A549 (cell line): Measurements from ENCODE around the gene NKG7. TPM values are rescaled to one million over a fixed set of nuclear protein-coding genes. Genes with fewer than 3 reads are reported as not detected.

Source experiments
- ATAC-seq, 2 experiments: fragments of 200-7000 bp in 1 of 2; fragments of >200 bp in 1 of 2; cut with Nextera tagmentation in 1 of 2; cut with Tn5 transposase in 1 of 2; 3 replicates each; pipeline versions ENCODE4 v1.8.0 to v1.9.1; 2018 to 2020; ENCODE audit warnings: mild to moderate bottlenecking in 1 of 2, moderate library complexity in 1 of 2
- CTCF ChIA-PET: fragments of 300-600 bp; sonication (Branson Sonifier 250); formaldehyde crosslinking; extraction: SDS; loops from one replicate; lab custom pipeline; 2021; ENCODE audit warnings: antibody characterized with exemption, inconsistent platforms; lab: Yijun Ruan, JAX
- POLR2A ChIA-PET: fragments of 350-600 bp; formaldehyde crosslinking; extraction: SDS; loops from one replicate; lab custom pipeline; 2021; ENCODE audit warnings: antibody characterized with exemption, inconsistent platforms; lab: Yijun Ruan, JAX
- DNase-seq, 2 experiments: peaks; one replicate each; pipeline versions ENCODE4 v3.0.0 to v3.0.0-alpha.2; 2011 to 2016; ENCODE audit warnings: low read depth in 1 of 2, low spot score in 1 of 2
- FAIRE-seq: peaks from 2 replicates; lab custom pipeline; 2011; peaks lifted over from hg19 to GRCh38; lab: Jason Lieb, UNC
- H3K27ac ChIP-seq, 2 experiments: fragments of >200 bp; sonication (Bioruptor Twin); formaldehyde crosslinking; 3 replicates each; pipeline ENCODE4 v1.5.1; 2016 to 2017
- H3K4me1 ChIP-seq: fragments of >200 bp; sonication (Bioruptor Twin); formaldehyde crosslinking; 3 replicates; pipeline ENCODE4 v1.6.1; 2016
- H3K4me2 ChIP-seq: fragments of >200 bp; sonication (Bioruptor Twin); formaldehyde crosslinking; 3 replicates; pipeline ENCODE4 v1.6.1; 2016
- H3K4me3 ChIP-seq: fragments of >200 bp; sonication (Bioruptor Twin); formaldehyde crosslinking; 3 replicates; pipeline ENCODE4 v1.5.1; 2016
- H3K9me3 ChIP-seq: fragments of >200 bp; sonication (Bioruptor Twin); formaldehyde crosslinking; 3 replicates; pipeline ENCODE4 v1.6.1; 2016
- CHD4 ChIP-seq: fragments of 200-600 bp; sonication (generic); IDR thresholded peaks from 2 replicates; pipeline ENCODE4 v1.6.1; 2016; ENCODE audit warnings: antibody characterized with exemption, mild to moderate bottlenecking, borderline replicate concordance
- CTCF ChIP-seq: fragments of >200 bp; sonication (Bioruptor Twin); formaldehyde crosslinking; IDR thresholded peaks from 3 replicates; pipeline ENCODE4 v1.5.1; 2016
- EP300 ChIP-seq, 2 experiments: fragments of >200 bp; sonication (Bioruptor Twin); formaldehyde crosslinking; IDR thresholded peaks; 2 replicates in 1 of 2; 3 replicates in 1 of 2; pipeline ENCODE4 v1.6.1; 2016 to 2017
- FOSB ChIP-seq: fragments of 250-450 bp; sonication (Bioruptor Pico); IDR thresholded peaks from 2 replicates; pipeline ENCODE4 v1.5.0; 2020; ENCODE audit warnings: mild to moderate bottlenecking, moderate library complexity
- FOSL2 ChIP-seq, 2 experiments: fragments of 450-650 bp in 1 of 2; fragments of >200 bp in 1 of 2; sonication (Bioruptor Twin) in 1 of 2; formaldehyde crosslinking; IDR thresholded peaks; 2 replicates each; pipeline versions ENCODE4 v1.5.0 to v1.6.1; 2016 to 2020; ENCODE audit warnings: mild to moderate bottlenecking in 1 of 2, moderate library complexity in 1 of 2
- GATA3 ChIP-seq: IDR thresholded peaks from 2 replicates; pipeline ENCODE4 v1.6.1; 2012; ENCODE audit warnings: borderline replicate concordance
- HDAC2 ChIP-seq: fragments of 200-600 bp; sonication (generic); IDR thresholded peaks from 2 replicates; pipeline ENCODE4 v1.6.1; 2016
- HES2 ChIP-seq: fragments of >200 bp; sonication (Bioruptor Twin); formaldehyde crosslinking; IDR thresholded peaks from 2 replicates; pipeline ENCODE4 v1.6.1; 2016
- HMGXB4 ChIP-seq: fragments of 250-450 bp; sonication (Bioruptor Pico); IDR thresholded peaks from 2 replicates; pipeline ENCODE4 v1.5.0; 2021; ENCODE audit warnings: mild to moderate bottlenecking, moderate library complexity, borderline replicate concordance
- HOXB5 ChIP-seq: fragments of 250-450 bp; sonication (Bioruptor Pico); IDR thresholded peaks from 2 replicates; pipeline ENCODE4 v1.5.0; 2020; ENCODE audit warnings: mild to moderate bottlenecking, moderate library complexity
- JUNB ChIP-seq: fragments of >200 bp; sonication (Bioruptor Twin); formaldehyde crosslinking; IDR thresholded peaks from 2 replicates; pipeline ENCODE4 v1.6.1; 2016
- MYC ChIP-seq: IDR thresholded peaks from 2 replicates; pipeline ENCODE4 v1.6.1; 2012; ENCODE audit warnings: mild to moderate bottlenecking, inconsistent platforms, low read length, improper control_type of control experiment, borderline replicate concordance
- NFE2L2 ChIP-seq: fragments of 150-350 bp; conservative IDR thresholded peaks from 2 replicates; pipeline ENCODE4 v1.6.1; 2014; ENCODE audit warnings: low read length
- NPAS2 ChIP-seq: fragments of 250-450 bp; sonication (Bioruptor Pico); IDR thresholded peaks from 2 replicates; pipeline ENCODE4 v1.8.0; 2022; ENCODE audit warnings: mild to moderate bottlenecking, moderate library complexity, borderline replicate concordance
- NR3C1 ChIP-seq: fragments of >200 bp; sonication (Bioruptor Twin); formaldehyde crosslinking; IDR thresholded peaks from 3 replicates; pipeline ENCODE4 v1.6.1; 2017
- RAD21 ChIP-seq, 2 experiments: fragments of >200 bp in 1 of 2; sonication (Bioruptor Twin) in 1 of 2; formaldehyde crosslinking in 1 of 2; IDR thresholded peaks in 1 of 2; conservative IDR thresholded peaks in 1 of 2; 2 replicates in 1 of 2; 3 replicates in 1 of 2; pipeline ENCODE4 v1.6.1; 2012 to 2018; ENCODE audit warnings: inconsistent platforms in 1 of 2
- RCOR1 ChIP-seq: fragments of 150-350 bp; IDR thresholded peaks from 2 replicates; pipeline ENCODE4 v1.6.1; 2014; ENCODE audit warnings: antibody characterized with exemption, low read length, low read depth
- SREBF2 ChIP-seq: fragments of 450-650 bp; IDR thresholded peaks from 2 replicates; pipeline ENCODE4 v1.6.1; 2014; ENCODE audit warnings: mild to moderate bottlenecking, moderate library complexity
- TFCP2L1 ChIP-seq: fragments of 250-450 bp; sonication (Bioruptor Pico); IDR thresholded peaks from 2 replicates; pipeline ENCODE4 v1.5.0; 2021; ENCODE audit warnings: mild to moderate bottlenecking
- ZNF302 ChIP-seq: fragments of 250-450 bp; sonication (Bioruptor Pico); IDR thresholded peaks from 2 replicates; pipeline ENCODE4 v1.9.0; 2021; ENCODE audit warnings: inconsistent platforms, mild to moderate bottlenecking, moderate library complexity
- WGBS: methylation state at CpG from one replicate; pipeline ENCODE4 v1.1.6; 2017; ENCODE audit errors: missing lambda C conversion rate; 5-methylcytosine and 5-hydroxymethylcytosine counted together
- polyA plus RNA-seq, 4 experiments: library from polyadenylated mRNA; depleted of rRNA in 3 of 4; stranded (reverse); fragments of >200 nt; fragmentation: RNase III in 1 of 4; extraction: RNeasy Plus Mini Kit Qiagen cat#74134 plus additional on column Dnase treatment in 1 of 4; gene quantifications; 2 replicates in 3 of 4; 3 replicates in 1 of 4; pipeline ENCODE4 v1.2.3, GENCODE V29; 2011 to 2017

Gene NKG7
- polyA plus RNA-seq, 2 of the 4 experiments (the other 2 are of a cell fraction) = not detected

GRCh38 chr19:51326216-51327065 lies 46.0 kb downstream of the NKG7 start:
- 7% methylated on average over 13 of the region's 36 CpGs for WGBS
- Histone ChIP-seq H3K4me3 (peak overlapping the region; percentile 42; the same call in 1 of the 3 replicates), H3K4me2 (peak overlapping the region; percentile 87), H3K27ac (no peak overlapping the region; a peak in 1 of 6 replicates), H3K4me1 (peaks cover 14% of the 10 kb centered on the region; the same call in 2 of the 3 replicates), H3K9me3 (peaks cover 4% of the 10 kb centered on the region; the same call in 1 of the 3 replicates)
- POLR2A ChIA-PET = interaction anchor here (1.1 kb wide), 1 partner anchor 13 kb away, joined by 4 read pairs; no protein-coding TSS in a partner anchor
- FAIRE-seq (no peak), DNase-seq (no peak), ATAC-seq (no peak; a peak in 1 of 6 replicates)
- TF ChIP-seq NR3C1 (no peak), JUNB (no peak), GATA3 (no peak), MYC (no peak), SREBF2 (no peak), CHD4 (no peak), RAD21 (conservative IDR thresholded peaks at IDR 0.05 in 1 of 2, IDR thresholded peaks at IDR 0.05 in 1 of 2) (no peak), RCOR1 (no peak), NFE2L2 (no peak), FOSL2 (IDR thresholded peaks at IDR 0.05) (no peak), FOSL2 (CRISPR knock-in tag; IDR thresholded peaks at IDR 0.05) (no peak), CTCF (no peak), HOXB5 (CRISPR knock-in tag) (no peak), EP300 (IDR thresholded peaks at IDR 0.05) (no peak), HES2 (no peak), HDAC2 (no peak), HMGXB4 (CRISPR knock-in tag) (no peak), TFCP2L1 (CRISPR knock-in tag) (no peak), NPAS2 (CRISPR knock-in tag) (no peak)
- CTCF ChIA-PET = interaction anchor here (0.7 to 1.4 kb wide), 3 partner anchors 12 to 170 kb away, joined by 3 read pairs; no protein-coding TSS in a partner anchor

GRCh38 chr19:51325161-51325976 lies 47.1 kb downstream of the NKG7 start:
- TF ChIP-seq FOSB (no peak), ZNF302 (CRISPR knock-in tag) (no peak)
- ChIA-PET POLR2A (interaction anchor here (1.1 kb wide), 1 partner anchor 14 kb away, joined by 4 read pairs; no protein-coding TSS in a partner anchor), CTCF (interaction anchor here (0.5 to 1.2 kb wide), 2 partner anchors 10 to 76 kb away, joined by 3 to 5 read pairs; no protein-coding TSS in a partner anchor)
- peak in 1 of 2 experiments; percentile 15; a peak in 3 of 6 replicates for ATAC-seq
- H3K9me3 ChIP-seq = no peaks in the 10 kb centered on the region
- no peak overlapping the region for H3K4me2 ChIP-seq
- no peak overlapping the region for H3K4me3 ChIP-seq
- FAIRE-seq = no peak
- H3K27ac ChIP-seq = no peak overlapping the region
- no peak for DNase-seq
- WGBS = 46% methylated on average over 26 of the region's 26 CpGs
- H3K4me1 ChIP-seq = peaks cover 14% of the 10 kb centered on the region; the same call in 2 of the 3 replicates
